OCI-LY3 (cell line): Measurements from ENCODE around the gene ASAP2.

ENCODE experiments used
- H2AFZ ChIP-seq: fragments of 200-600, 300-600 bp; shearing (Covaris generic); 2 replicates; pipeline ENCODE4 v1.6.0; 2014; ENCODE audit warnings: antibody characterized with exemption, low read depth, low read length
- H3K27ac ChIP-seq: fragments of 200-600, 300-600 bp; sonication (generic); 2 replicates; pipeline ENCODE4 v1.5.1; 2014; ENCODE audit warnings: mild to moderate bottlenecking, low read length, moderate library complexity, mixed read lengths
- H3K27me3 ChIP-seq: fragments of 200-600, 300-600 bp; sonication (generic); 2 replicates; pipeline ENCODE4 v1.6.1; 2014; ENCODE audit warnings: low read depth, low read length, mixed read lengths
- H3K36me3 ChIP-seq: fragments of 200-600, 300-600 bp; sonication (generic); replicated peaks from 2 replicates; pipeline ENCODE3; 2014; ENCODE audit warnings: low read depth, low read length, mixed read lengths
- H3K4me1 ChIP-seq: fragments of 300-600, 200-600 bp; sonication (generic); 2 replicates; pipeline ENCODE4 v1.6.1; 2014; ENCODE audit warnings: low read length, mixed read lengths
- H3K4me2 ChIP-seq: fragments of 200-600, 300-600 bp; sonication (generic); 2 replicates; pipeline ENCODE4 v1.6.1; 2014; ENCODE audit warnings: low read length, mixed read lengths
- H3K4me3 ChIP-seq: fragments of 300-600, 200-600 bp; sonication (generic); 2 replicates; pipeline ENCODE4 v1.5.1; 2014; ENCODE audit warnings: antibody characterized with exemption, mild to moderate bottlenecking, low read length, moderate library complexity
- H3K79me2 ChIP-seq: fragments of 300-600, 200-600 bp; shearing (Covaris generic); 2 replicates; pipeline ENCODE4 v1.6.1; 2014; ENCODE audit warnings: mild to moderate bottlenecking, low read length, mixed read lengths
- H3K9ac ChIP-seq: fragments of 300-600, 200-600 bp; shearing (Covaris generic); 2 replicates; pipeline ENCODE4 v1.6.0; 2014; ENCODE audit warnings: mild to moderate bottlenecking, low read length, moderate library complexity
- H3K9me3 ChIP-seq: fragments of 200-600, 300-600 bp; shearing (Covaris generic); 2 replicates; pipeline ENCODE4 v1.6.1; 2014; ENCODE audit warnings: low read length, mixed read lengths; ENCODE audit not compliant: insufficient read depth
- H4K20me1 ChIP-seq: fragments of 200-600, 300-600 bp; sonication (generic); 2 replicates; pipeline ENCODE4 v1.6.1; 2016; ENCODE audit warnings: low read length, mixed read lengths; ENCODE audit not compliant: insufficient read depth
- EZH2phosphoT487 ChIP-seq: fragments of 200-600 bp; shearing (Covaris generic); IDR thresholded peaks from 2 replicates; pipeline ENCODE4 v1.6.1; 2018; ENCODE audit warnings: antibody characterized with exemption, mixed run types, low read depth
- TF ChIP-seq, protein P1 (sequence below): fragments of 200-600, 300-600 bp; sonication (generic); IDR thresholded peaks from 2 replicates; pipeline ENCODE4 v1.5.1; 2014; ENCODE audit warnings: antibody characterized with exemption, low read length, low read depth

ASAP2 gene

DNA sequence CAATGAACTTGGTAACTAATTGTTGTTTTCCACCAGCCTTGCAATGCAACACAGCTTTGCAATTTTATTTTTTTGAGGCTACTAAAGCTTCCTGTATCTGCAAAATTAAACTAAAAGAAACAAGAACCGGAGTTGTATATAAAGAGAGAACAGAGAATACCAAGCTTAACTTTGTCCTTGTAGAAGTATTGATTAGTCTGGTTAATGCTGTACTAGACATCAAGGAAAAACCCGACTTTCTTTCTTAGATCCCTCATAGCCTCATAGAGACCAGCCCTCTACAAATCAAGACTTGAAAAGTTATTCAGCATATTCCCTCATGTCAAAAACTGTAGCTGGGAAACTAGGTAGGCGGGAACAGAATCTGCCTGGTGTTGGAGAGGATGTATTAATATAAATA is 1.7 kb upstream of the ASAP2 start:
- Histone ChIP-seq H3K4me2 (no peak overlapping the region), H3K79me2 (no peaks in the 10 kb centered on the region), H4K20me1 (no peaks in the 10 kb centered on the region), H3K4me1 (no peaks in the 10 kb centered on the region), H3K27me3 (peaks cover 10% of the 10 kb centered on the region; the same call in 1 of the 2 replicates), H2AFZ (no peak overlapping the region), H3K4me3 (no peak overlapping the region), H3K9me3 (no peaks in the 10 kb centered on the region), H3K36me3 (no peaks in the 10 kb centered on the region), H3K27ac (no peak overlapping the region), H3K9ac (no peak overlapping the region)
- TF ChIP-seq EZH2phosphoT487, result no peak
- TF ChIP-seq, protein P1, sequence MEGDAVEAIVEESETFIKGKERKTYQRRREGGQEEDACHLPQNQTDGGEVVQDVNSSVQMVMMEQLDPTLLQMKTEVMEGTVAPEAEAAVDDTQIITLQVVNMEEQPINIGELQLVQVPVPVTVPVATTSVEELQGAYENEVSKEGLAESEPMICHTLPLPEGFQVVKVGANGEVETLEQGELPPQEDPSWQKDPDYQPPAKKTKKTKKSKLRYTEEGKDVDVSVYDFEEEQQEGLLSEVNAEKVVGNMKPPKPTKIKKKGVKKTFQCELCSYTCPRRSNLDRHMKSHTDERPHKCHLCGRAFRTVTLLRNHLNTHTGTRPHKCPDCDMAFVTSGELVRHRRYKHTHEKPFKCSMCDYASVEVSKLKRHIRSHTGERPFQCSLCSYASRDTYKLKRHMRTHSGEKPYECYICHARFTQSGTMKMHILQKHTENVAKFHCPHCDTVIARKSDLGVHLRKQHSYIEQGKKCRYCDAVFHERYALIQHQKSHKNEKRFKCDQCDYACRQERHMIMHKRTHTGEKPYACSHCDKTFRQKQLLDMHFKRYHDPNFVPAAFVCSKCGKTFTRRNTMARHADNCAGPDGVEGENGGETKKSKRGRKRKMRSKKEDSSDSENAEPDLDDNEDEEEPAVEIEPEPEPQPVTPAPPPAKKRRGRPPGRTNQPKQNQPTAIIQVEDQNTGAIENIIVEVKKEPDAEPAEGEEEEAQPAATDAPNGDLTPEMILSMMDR, result no peak

DNA sequence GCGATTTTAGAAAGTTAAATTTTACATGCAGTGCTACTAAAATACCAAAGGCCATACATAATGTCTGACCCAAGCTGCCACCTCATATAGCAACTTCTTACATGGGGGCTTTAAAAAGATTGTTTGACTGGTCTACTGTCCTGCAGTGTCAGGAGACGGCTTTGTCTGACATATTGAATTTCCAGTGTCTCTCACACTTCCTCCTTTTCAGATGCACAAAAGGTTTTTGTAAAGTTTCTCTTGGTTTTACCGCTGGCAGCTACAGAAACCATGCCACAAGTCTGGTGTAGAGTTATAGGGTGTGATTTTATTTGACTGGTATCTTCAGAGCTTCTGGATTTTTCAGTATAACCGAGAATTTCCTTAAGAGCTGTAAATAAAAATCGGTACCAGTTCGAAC is 1.1 kb upstream of the ASAP2 start:
- H4K20me1 ChIP-seq, result no peaks in the 10 kb centered on the region
- H3K4me2 ChIP-seq, result no peak overlapping the region
- no peaks in the 10 kb centered on the region for H3K79me2 ChIP-seq
- no peaks in the 10 kb centered on the region for H3K9me3 ChIP-seq
- no peaks in the 10 kb centered on the region for H3K36me3 ChIP-seq
- no peak overlapping the region for H2AFZ ChIP-seq
- TF ChIP-seq, protein P1, result no peak
- TF ChIP-seq EZH2phosphoT487, result no peak
- no peak overlapping the region for H3K4me3 ChIP-seq
- no peak overlapping the region for H3K9ac ChIP-seq
- no peak overlapping the region for H3K27ac ChIP-seq
- H3K27me3 ChIP-seq, result peaks cover 6% of the 10 kb centered on the region; the same call in 1 of the 2 replicates
- H3K4me1 ChIP-seq, result no peaks in the 10 kb centered on the region

DNA sequence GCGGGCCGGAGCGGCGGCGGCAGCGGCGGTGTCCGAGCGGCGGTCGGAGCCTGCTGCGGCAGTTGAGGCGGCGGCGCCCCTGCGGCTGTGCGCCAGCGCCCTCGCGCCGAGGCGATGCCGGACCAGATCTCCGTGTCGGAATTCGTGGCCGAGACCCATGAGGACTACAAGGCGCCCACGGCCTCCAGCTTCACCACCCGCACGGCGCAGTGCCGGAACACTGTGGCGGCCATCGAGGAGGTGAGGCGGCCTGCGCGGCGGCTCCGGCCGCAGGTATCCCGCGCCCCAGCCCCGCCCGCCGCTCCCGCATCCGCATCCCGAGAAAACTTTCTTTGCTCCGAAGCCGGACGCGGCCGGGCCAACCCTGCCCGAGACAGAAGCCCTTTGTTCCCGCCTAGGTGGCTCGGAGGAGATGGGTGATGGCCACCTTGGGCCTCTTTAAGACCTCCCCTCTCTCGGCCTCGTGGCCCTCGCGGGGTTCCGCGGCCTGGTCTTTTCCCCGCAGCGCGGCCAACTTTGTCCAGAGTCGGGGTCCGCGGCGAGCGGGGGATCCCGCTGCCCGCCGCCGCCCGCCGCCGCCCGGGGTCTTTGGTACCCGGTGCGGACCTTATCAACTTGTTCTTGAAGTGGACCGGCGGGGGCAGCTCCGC is 504 bp downstream of the ASAP2 start:
- no peak overlapping the region for H3K9ac ChIP-seq
- no peaks in the 10 kb centered on the region for H4K20me1 ChIP-seq
- no peak for TF ChIP-seq EZH2phosphoT487
- TF ChIP-seq, protein P1, result no peak
- no peaks in the 10 kb centered on the region for H3K36me3 ChIP-seq
- H3K9me3 ChIP-seq, result no peaks in the 10 kb centered on the region
- no peak overlapping the region for H3K27ac ChIP-seq
- H3K4me3 ChIP-seq, result no peak overlapping the region
- H3K79me2 ChIP-seq, result no peaks in the 10 kb centered on the region
- H3K4me2 ChIP-seq, result no peak overlapping the region
- no peak overlapping the region for H2AFZ ChIP-seq
- H3K4me1 ChIP-seq, result no peaks in the 10 kb centered on the region
- H3K27me3 ChIP-seq, result peaks cover 6% of the 10 kb centered on the region; the same call in 1 of the 2 replicates

DNA sequence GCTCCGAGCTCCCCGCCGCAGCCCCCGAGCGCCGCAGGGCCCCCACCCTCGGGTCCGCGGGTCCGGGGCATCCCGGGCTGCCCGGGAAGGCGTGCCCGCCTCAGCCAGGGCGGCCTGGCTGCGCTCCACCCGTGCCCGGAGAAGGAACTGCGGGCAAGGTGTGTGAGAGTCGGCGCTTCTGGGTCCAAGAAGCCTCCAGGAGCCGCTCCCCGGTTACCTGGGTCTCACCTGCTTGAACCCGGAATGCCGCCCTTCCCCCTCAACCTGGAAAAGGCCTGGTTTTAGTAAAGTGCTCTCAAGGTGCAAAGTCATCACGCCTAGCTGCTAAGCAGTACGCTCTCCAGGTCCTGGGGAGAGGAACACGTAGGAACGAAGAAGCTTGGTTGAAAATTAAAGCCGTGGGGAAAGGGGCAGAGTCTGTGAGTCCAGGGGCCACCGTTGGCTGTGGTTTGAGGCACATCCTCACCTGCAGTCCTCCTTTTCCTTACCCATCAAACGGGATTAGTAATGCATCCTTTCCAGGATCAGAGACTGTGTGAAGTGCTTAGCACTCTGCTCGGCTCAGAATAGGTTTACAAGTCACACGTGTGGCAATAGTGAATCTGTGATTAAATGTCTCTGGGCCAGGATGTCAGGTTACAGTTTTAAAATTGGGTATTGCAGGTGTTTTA is 1.2 kb downstream of the ASAP2 start:
- H3K4me1 ChIP-seq, result no peaks in the 10 kb centered on the region
- H4K20me1 ChIP-seq, result no peaks in the 10 kb centered on the region
- H2AFZ ChIP-seq, result no peak overlapping the region
- H3K4me3 ChIP-seq, result no peak overlapping the region
- H3K27me3 ChIP-seq, result peaks cover 6% of the 10 kb centered on the region; the same call in 1 of the 2 replicates
- H3K4me2 ChIP-seq, result no peak overlapping the region
- no peaks in the 10 kb centered on the region for H3K36me3 ChIP-seq
- H3K27ac ChIP-seq, result no peak overlapping the region
- no peak for TF ChIP-seq EZH2phosphoT487
- TF ChIP-seq, protein P1, result no peak
- no peaks in the 10 kb centered on the region for H3K9me3 ChIP-seq
- H3K9ac ChIP-seq, result no peak overlapping the region
- H3K79me2 ChIP-seq, result no peaks in the 10 kb centered on the region
